Endothelial cell (in vitro differentiated cells): ENCODE data around the gene LONP2. TPM values are rescaled to one million over a fixed set of nuclear protein-coding genes. Genes with fewer than 3 reads are reported as not detected.

Experiments used
- DNase-seq: peaks from one replicate; pipeline ENCODE4 v3.0.0; 2021; ENCODE audit warnings: low spot score
- H3K27ac Mint-ChIP-seq: one replicate; pipeline ENCODE4 v1.8.0; 2021; ENCODE audit warnings: mixed read lengths, inconsistent platforms; ENCODE audit not compliant: unreplicated experiment
- H3K27me3 Mint-ChIP-seq: one replicate; pipeline ENCODE4 v1.8.0; 2021; ENCODE audit warnings: mild to moderate bottlenecking, moderate library complexity, mixed read lengths, inconsistent platforms; ENCODE audit not compliant: unreplicated experiment
- H3K36me3 Mint-ChIP-seq: one replicate; pipeline ENCODE4 v1.8.0; 2021; ENCODE audit warnings: mild to moderate bottlenecking, low read depth, mixed read lengths, inconsistent platforms; ENCODE audit not compliant: unreplicated experiment
- H3K4me1 Mint-ChIP-seq: one replicate; pipeline ENCODE4 v1.8.0; 2021; ENCODE audit warnings: mild to moderate bottlenecking, mixed read lengths, inconsistent platforms; ENCODE audit not compliant: unreplicated experiment
- H3K4me3 Mint-ChIP-seq: one replicate; pipeline ENCODE4 v1.8.0; 2021; ENCODE audit warnings: mild to moderate bottlenecking, mixed read lengths, inconsistent platforms; ENCODE audit not compliant: unreplicated experiment
- H3K9me3 Mint-ChIP-seq: one replicate; pipeline ENCODE4 v1.8.0; 2021; ENCODE audit warnings: mixed read lengths, inconsistent platforms; ENCODE audit not compliant: unreplicated experiment
- long read RNA-seq: library from polyadenylated mRNA; unstranded; transcript quantifications from one replicate; pipeline ENCODE4 v2.0.0, GENCODE V29; 2020; ENCODE audit not compliant: unreplicated experiment
- total RNA-seq: library from RNA; stranded (reverse); fragmentation: NEBNext Ultra II Directional; extraction: Animal tissue kit (Norgen Biotek cat#: 25700); gene quantifications from one replicate; pipeline ENCODE4 v1.2.1, GENCODE V29; 2021; ENCODE audit not compliant: unreplicated experiment
- TF ChIP-seq, protein P1 (sequence below): fragments of 200-600 bp; sonication (generic); IDR thresholded peaks from one replicate; pipeline ENCODE4 v1.5.0; 2021; ENCODE audit warnings: antibody characterized with exemption; ENCODE audit not compliant: unreplicated experiment

LONP2 gene
- total RNA-seq: 42.6 TPM
- long read RNA-seq, full-length matches to known transcripts: 6 of 15 reads
- long read RNA-seq, partial matches to known transcripts: 2 of 15 reads
- long read RNA-seq, other reads (novel, unspliced or antisense): 7 of 15 reads

- no peaks in the 10 kb centered on the region for H3K9me3 Mint-ChIP-seq
- TF ChIP-seq, protein P1, sequence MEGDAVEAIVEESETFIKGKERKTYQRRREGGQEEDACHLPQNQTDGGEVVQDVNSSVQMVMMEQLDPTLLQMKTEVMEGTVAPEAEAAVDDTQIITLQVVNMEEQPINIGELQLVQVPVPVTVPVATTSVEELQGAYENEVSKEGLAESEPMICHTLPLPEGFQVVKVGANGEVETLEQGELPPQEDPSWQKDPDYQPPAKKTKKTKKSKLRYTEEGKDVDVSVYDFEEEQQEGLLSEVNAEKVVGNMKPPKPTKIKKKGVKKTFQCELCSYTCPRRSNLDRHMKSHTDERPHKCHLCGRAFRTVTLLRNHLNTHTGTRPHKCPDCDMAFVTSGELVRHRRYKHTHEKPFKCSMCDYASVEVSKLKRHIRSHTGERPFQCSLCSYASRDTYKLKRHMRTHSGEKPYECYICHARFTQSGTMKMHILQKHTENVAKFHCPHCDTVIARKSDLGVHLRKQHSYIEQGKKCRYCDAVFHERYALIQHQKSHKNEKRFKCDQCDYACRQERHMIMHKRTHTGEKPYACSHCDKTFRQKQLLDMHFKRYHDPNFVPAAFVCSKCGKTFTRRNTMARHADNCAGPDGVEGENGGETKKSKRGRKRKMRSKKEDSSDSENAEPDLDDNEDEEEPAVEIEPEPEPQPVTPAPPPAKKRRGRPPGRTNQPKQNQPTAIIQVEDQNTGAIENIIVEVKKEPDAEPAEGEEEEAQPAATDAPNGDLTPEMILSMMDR: no peak
- DNase-seq: peak; percentile 89
- H3K4me3 Mint-ChIP-seq: peak within 1 kb of the TSS; percentile 98
- peaks cover 19% of the 10 kb centered on the region for H3K4me1 Mint-ChIP-seq
- peaks cover 10% of the 10 kb centered on the region for H3K36me3 Mint-ChIP-seq
- H3K27ac Mint-ChIP-seq: peak within 1 kb of the TSS; percentile 58
- peaks cover 2% of the 10 kb centered on the region for H3K27me3 Mint-ChIP-seq
Measured at GRCh38 chr16:48244080-48244862, at the start of gene LONP2. LONP2 (plus strand) TSS chr16:48244300; CDS start chr16:48244389, 89 bp downstream.

DNA sequence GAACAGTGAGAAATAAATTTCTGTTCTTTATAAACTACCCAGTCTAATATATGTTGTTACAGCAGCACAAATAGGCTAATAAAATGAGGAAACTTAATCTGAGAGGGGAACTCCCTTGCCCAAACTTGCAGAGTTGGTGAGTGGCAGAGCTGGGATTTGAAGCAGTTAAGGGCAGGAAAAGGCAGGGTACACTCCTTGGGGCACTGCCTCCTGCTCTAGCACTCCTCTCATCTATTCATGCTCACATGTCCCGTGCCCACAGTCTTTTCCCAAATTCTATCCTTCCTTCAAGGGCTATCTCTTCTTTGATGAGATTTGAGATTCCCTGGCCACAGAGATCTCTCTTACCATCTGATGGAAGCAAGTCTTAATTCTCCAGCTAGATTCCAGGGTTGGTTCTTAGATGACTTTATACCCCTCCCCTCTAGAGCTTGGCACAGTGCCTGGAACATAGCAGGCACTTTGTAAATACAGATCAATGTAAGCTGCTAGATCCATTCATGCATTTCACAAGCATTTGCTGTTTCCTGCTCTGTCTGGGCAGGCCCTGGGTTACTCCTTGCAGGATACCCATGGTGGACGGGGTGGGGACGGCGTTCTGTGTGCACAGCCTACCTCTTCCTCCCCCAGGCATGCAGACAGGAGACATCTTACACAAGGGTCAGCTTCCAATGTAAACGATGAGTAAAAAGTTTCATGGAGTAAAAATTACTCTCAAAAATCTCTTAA is 49.1 kb upstream of the LONP2 start:
- Mint-ChIP-seq H3K27ac (no peak overlapping the region), H3K36me3 (peaks cover 3% of the 10 kb centered on the region), H3K4me1 (peaks cover 5% of the 10 kb centered on the region), H3K9me3 (no peaks in the 10 kb centered on the region), H3K4me3 (no peak overlapping the region), H3K27me3 (peaks cover 1% of the 10 kb centered on the region)
- no peak for DNase-seq
- TF ChIP-seq, protein P1: no peak

GRCh38 chr16:48197294-48197693 is 46.8 kb upstream of the LONP2 start:
- no peak overlapping the region for H3K4me3 Mint-ChIP-seq
- peaks cover 3% of the 10 kb centered on the region for H3K36me3 Mint-ChIP-seq
- no peak for DNase-seq
- TF ChIP-seq, protein P1: no peak
- H3K27me3 Mint-ChIP-seq: no peaks in the 10 kb centered on the region
- H3K9me3 Mint-ChIP-seq: no peaks in the 10 kb centered on the region
- peaks cover 11% of the 10 kb centered on the region for H3K4me1 Mint-ChIP-seq
- H3K27ac Mint-ChIP-seq: no peak overlapping the region

GRCh38 chr16:48201515-48202201 is 42.4 kb upstream of the LONP2 start:
- H3K4me1 Mint-ChIP-seq: peaks cover 7% of the 10 kb centered on the region
- no peak overlapping the region for H3K27ac Mint-ChIP-seq
- H3K9me3 Mint-ChIP-seq: no peaks in the 10 kb centered on the region
- H3K36me3 Mint-ChIP-seq: peaks cover 3% of the 10 kb centered on the region
- TF ChIP-seq, protein P1: no peak
- H3K4me3 Mint-ChIP-seq: no peak overlapping the region
- H3K27me3 Mint-ChIP-seq: peaks cover 3% of the 10 kb centered on the region
- DNase-seq: no peak
